PC-3 (cell line): ENCODE measurements around the gene CLTCL1. TPM values are rescaled to one million over a fixed set of nuclear protein-coding genes. Genes with fewer than 3 reads are reported as not detected.

ENCODE experiments used
- ATAC-seq: fragments of 200-7000 bp; cut with Tn5 transposase; 2 replicates; pipeline ENCODE4 v1.9.1; 2020; ENCODE audit warnings: mild to moderate bottlenecking, moderate library complexity
- BruUV-seq: library from RNA; stranded (reverse); fragments of 400-500 nt; replicated peaks from 2 replicates; lab custom pipeline; 2021; lab: Mats Ljungman, UMichigan
- CTCF ChIA-PET: fragments of 300-600 bp; sonication (Branson Sonifier 250); formaldehyde crosslinking; loops from one replicate; lab custom pipeline; 2022; ENCODE audit warnings: antibody characterized with exemption; lab: Charles Lee
- POLR2A ChIA-PET: fragments of 300-600 bp; sonication (Branson Sonifier 250); formaldehyde crosslinking; loops from one replicate; lab custom pipeline; 2022; ENCODE audit warnings: antibody characterized with exemption; ENCODE audit not compliant: unreplicated experiment; lab: Charles Lee
- DNase-seq: peaks from one replicate; pipeline ENCODE4 v3.0.0-alpha.2; 2015
- H2AFZ ChIP-seq: fragments of 300-600 bp; sonication (generic); 2 replicates; pipeline ENCODE4 v1.6.0; 2016; ENCODE audit warnings: antibody characterized with exemption, low read length
- H3F3A ChIP-seq: fragments of 300-600 bp; sonication (generic); one replicate; pipeline ENCODE4 v1.6.0; 2017; ENCODE audit warnings: antibody characterized with exemption, low read length, control low read depth, mild to moderate bottlenecking; ENCODE audit not compliant: unreplicated experiment
- H3K27ac ChIP-seq: fragments of 300-600 bp; sonication (generic); 2 replicates; pipeline ENCODE4 v1.5.1; 2016; ENCODE audit warnings: mild to moderate bottlenecking, low read length
- H3K27me3 ChIP-seq: fragments of 300-600 bp; sonication (generic); 2 replicates; pipeline ENCODE4 v1.6.1; 2016; ENCODE audit warnings: low read length, mixed read lengths
- H3K36me3 ChIP-seq: fragments of 300-600 bp; sonication (generic); 2 replicates; pipeline ENCODE4 v1.6.1; 2016; ENCODE audit warnings: low read depth, mixed run types, low read length, mixed read lengths
- H3K4me1 ChIP-seq: fragments of 300-600 bp; sonication (generic); 2 replicates; pipeline ENCODE4 v1.5.1; 2016; ENCODE audit warnings: low read length; ENCODE audit not compliant: insufficient read depth
- H3K4me2 ChIP-seq: fragments of 300-600 bp; sonication (generic); 2 replicates; pipeline ENCODE4 v1.6.0; 2016; ENCODE audit warnings: low read length
- H3K4me3 ChIP-seq: fragments of 300-600 bp; sonication (generic); 2 replicates; pipeline ENCODE4 v1.5.1; 2016; ENCODE audit warnings: mild to moderate bottlenecking, low read length, mixed read lengths
- H3K79me2 ChIP-seq: fragments of 300-600 bp; sonication (generic); 2 replicates; pipeline ENCODE4 v1.6.1; 2017; ENCODE audit warnings: low read length, mixed read lengths
- H3K9ac ChIP-seq: fragments of 300-600 bp; sonication (generic); 2 replicates; pipeline ENCODE4 v1.6.0; 2016; ENCODE audit warnings: mild to moderate bottlenecking, low read length
- H3K9me2 ChIP-seq: fragments of 300-600 bp; sonication (generic); replicated peaks from 2 replicates; pipeline ENCODE4 v1.6.1; 2016; ENCODE audit warnings: mixed run types, low read length, mixed read lengths
- H3K9me3 ChIP-seq: fragments of 300-600 bp; sonication (generic); 2 replicates; pipeline ENCODE4 v1.6.1; 2016; ENCODE audit warnings: low read length, mixed read lengths
- H4K20me1 ChIP-seq: fragments of 300-600 bp; sonication (generic); 2 replicates; pipeline ENCODE4 v1.6.1; 2016; ENCODE audit warnings: low read length, mixed read lengths
- EZH2 ChIP-seq: fragments of 300-600 bp; sonication (generic); IDR thresholded peaks from one replicate; pipeline ENCODE4 v1.6.1; 2017; ENCODE audit warnings: antibody characterized with exemption, mild to moderate bottlenecking, low read length; ENCODE audit not compliant: unreplicated experiment
- EZH2phosphoT487 ChIP-seq: fragments of 300-600 bp; sonication (generic); IDR thresholded peaks from 2 replicates; pipeline ENCODE4 v1.6.1; 2018; ENCODE audit warnings: mild to moderate bottlenecking, antibody characterized with exemption, low read length, borderline replicate concordance
- intact Hi-C: fragments of 100-400 bp; cut with micrococcal nuclease; formaldehyde crosslinking; loops from 2 replicates; pipeline ENCODE4 v1.9.0; 2023
- total RNA-seq: library from RNA; depleted of rRNA; stranded (reverse); fragments of >200 nt; gene quantifications from 2 replicates; pipeline ENCODE4 v1.2.3, GENCODE V29; 2014
- TF ChIP-seq, protein P1 (sequence below): fragments of 300-600 bp; sonication (generic); conservative IDR thresholded peaks from 2 replicates; pipeline ENCODE4 v1.5.1; 2017; ENCODE audit warnings: antibody characterized with exemption, low read depth, mild to moderate bottlenecking, low read length

The CLTCL1 gene
- total RNA-seq, 1 experiment from 2014 or later, result 5.5 TPM

DNA sequence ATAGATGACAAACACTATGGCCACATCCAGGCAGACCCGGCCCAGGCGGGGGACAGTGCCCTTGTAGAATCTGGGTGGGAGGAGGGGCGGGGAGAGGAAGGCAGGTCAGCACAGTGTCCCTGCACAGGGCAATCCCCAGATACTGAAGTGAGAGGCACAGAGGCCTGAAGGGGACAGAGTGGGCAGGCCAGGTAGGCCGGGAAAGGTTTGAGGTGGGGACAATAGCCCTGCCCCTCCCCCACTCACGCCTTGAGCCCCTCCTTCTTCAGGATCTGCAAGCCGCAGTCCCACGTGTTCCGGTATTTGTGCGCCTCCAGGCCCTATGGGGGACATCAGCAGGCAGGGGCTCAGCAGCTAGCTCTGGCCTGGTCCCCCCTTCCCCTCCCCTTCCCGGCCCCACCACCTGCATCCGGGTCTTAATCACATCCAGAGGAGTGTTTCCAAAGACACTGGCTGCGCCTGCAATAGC, 115.3 kb downstream of the CLTCL1 start:
- H4K20me1 ChIP-seq, result no peaks in the 10 kb centered on the region
- H2AFZ ChIP-seq, result no peak overlapping the region
- TF ChIP-seq EZH2phosphoT487, result no peak
- TF ChIP-seq EZH2, result no peak
- TF ChIP-seq, protein P1, sequence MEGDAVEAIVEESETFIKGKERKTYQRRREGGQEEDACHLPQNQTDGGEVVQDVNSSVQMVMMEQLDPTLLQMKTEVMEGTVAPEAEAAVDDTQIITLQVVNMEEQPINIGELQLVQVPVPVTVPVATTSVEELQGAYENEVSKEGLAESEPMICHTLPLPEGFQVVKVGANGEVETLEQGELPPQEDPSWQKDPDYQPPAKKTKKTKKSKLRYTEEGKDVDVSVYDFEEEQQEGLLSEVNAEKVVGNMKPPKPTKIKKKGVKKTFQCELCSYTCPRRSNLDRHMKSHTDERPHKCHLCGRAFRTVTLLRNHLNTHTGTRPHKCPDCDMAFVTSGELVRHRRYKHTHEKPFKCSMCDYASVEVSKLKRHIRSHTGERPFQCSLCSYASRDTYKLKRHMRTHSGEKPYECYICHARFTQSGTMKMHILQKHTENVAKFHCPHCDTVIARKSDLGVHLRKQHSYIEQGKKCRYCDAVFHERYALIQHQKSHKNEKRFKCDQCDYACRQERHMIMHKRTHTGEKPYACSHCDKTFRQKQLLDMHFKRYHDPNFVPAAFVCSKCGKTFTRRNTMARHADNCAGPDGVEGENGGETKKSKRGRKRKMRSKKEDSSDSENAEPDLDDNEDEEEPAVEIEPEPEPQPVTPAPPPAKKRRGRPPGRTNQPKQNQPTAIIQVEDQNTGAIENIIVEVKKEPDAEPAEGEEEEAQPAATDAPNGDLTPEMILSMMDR, result no peak
- CTCF ChIA-PET, result no interaction called here
- POLR2A ChIA-PET, result no interaction called here
- no peaks in the 10 kb centered on the region for H3K36me3 ChIP-seq
- no peaks in the 10 kb centered on the region for H3K27me3 ChIP-seq
- no peaks in the 10 kb centered on the region for H3K9me2 ChIP-seq
- DNase-seq (no peak), ATAC-seq (no peak)
- no peak overlapping the region for H3K9ac ChIP-seq
- no peak overlapping the region for H3K4me3 ChIP-seq
- intact Hi-C loops, result no loop called here
- BruUV-seq, result no TSS peak
- no peaks in the 10 kb centered on the region for H3F3A ChIP-seq
- H3K79me2 ChIP-seq, result peaks cover 63% of the 10 kb centered on the region
- H3K4me2 ChIP-seq, result no peak overlapping the region
- H3K9me3 ChIP-seq, result no peaks in the 10 kb centered on the region
- peaks cover 16% of the 10 kb centered on the region; the same call in 1 of the 2 replicates for H3K4me1 ChIP-seq
- no peak overlapping the region for H3K27ac ChIP-seq

DNA sequence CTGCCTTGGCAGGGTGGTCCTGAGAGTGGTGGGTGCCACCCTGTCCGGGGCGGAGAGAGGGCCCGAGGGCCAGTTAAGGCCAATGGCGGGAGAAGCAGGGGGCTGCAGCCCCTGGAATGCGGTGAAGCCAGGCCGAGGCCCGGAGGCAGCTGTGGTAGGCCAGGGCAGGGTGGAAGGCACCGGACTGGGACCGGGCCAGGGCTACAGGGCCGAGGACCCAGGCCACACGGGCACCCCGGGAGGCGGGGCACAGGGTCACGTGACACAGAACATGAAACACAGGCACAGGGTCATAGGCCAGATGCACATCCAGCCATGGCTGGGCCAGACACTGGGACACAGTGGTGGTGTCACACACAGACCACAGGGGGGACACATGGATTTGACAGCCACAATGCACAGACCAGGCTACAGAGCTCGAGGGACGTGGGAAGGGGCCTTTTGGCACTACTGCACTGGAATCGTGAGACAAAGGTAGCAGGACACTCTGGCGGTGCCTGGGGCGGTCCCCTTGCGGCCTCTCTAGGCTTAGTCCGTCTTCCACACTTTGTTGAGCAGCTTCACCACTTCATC, 115.8 kb downstream of the CLTCL1 start:
- Histone ChIP-seq H3K36me3 (no peaks in the 10 kb centered on the region), H3K9me3 (no peaks in the 10 kb centered on the region), H3K27me3 (no peaks in the 10 kb centered on the region), H3K4me2 (no peak overlapping the region), H3K9ac (no peak overlapping the region), H3K79me2 (peaks cover 68% of the 10 kb centered on the region), H3K9me2 (no peaks in the 10 kb centered on the region), H3K4me1 (peaks cover 19% of the 10 kb centered on the region), H3F3A (no peaks in the 10 kb centered on the region), H2AFZ (no peak overlapping the region), H3K27ac (no peak overlapping the region), H4K20me1 (no peaks in the 10 kb centered on the region), H3K4me3 (no peak overlapping the region)
- no TSS peak for BruUV-seq
- ATAC-seq (no peak), DNase-seq (no peak)
- POLR2A ChIA-PET, result no interaction called here
- TF ChIP-seq, protein P1, result no peak
- TF ChIP-seq EZH2, result no peak
- no peak for TF ChIP-seq EZH2phosphoT487
- CTCF ChIA-PET, result no interaction called here
- intact Hi-C loops, result no loop called here

- no peaks in the 10 kb centered on the region for H3K36me3 ChIP-seq
- intact Hi-C loops, result no loop called here
- POLR2A ChIA-PET, result no interaction called here
- CTCF ChIA-PET, result no interaction called here
- H4K20me1 ChIP-seq, result no peaks in the 10 kb centered on the region
- ATAC-seq, result no peak
- peaks cover 22% of the 10 kb centered on the region for H3K4me1 ChIP-seq
- no peak overlapping the region for H3K4me2 ChIP-seq
- H2AFZ ChIP-seq, result no peak overlapping the region
- H3K27ac ChIP-seq, result no peak overlapping the region
- no peak overlapping the region for H3K4me3 ChIP-seq
- TF ChIP-seq, protein P1, result no peak
- TF ChIP-seq EZH2 (no peak), EZH2phosphoT487 (no peak)
- BruUV-seq, result no TSS peak
- no peak for DNase-seq
- H3K27me3 ChIP-seq, result no peaks in the 10 kb centered on the region
- peaks cover 69% of the 10 kb centered on the region for H3K79me2 ChIP-seq
- no peaks in the 10 kb centered on the region for H3K9me3 ChIP-seq
- H3F3A ChIP-seq, result no peaks in the 10 kb centered on the region
- no peaks in the 10 kb centered on the region for H3K9me2 ChIP-seq
- H3K9ac ChIP-seq, result no peak overlapping the region
These were observed 116.4 kb downstream of the CLTCL1 start for GRCh38 chr22:19175026-19175601.
